ENCODE results near the gene PARD3. TPM values are rescaled to one million over a fixed set of nuclear protein-coding genes. Genes with fewer than 3 reads are reported as not detected.

Gene PARD3
- total RNA-seq, 1 experiment from 2014 or later: 46.3 TPM

- RAD21 ChIA-PET (ENCODE audit: low non-redundant PET in 1 of 2, low total read pairs in 2 of 2, uncharacterized antibody in 2 of 2, unreplicated experiment in 2 of 2): no interaction called here
- Histone ChIP-seq H3K4me3 (replicated peaks in 1 of 2; ENCODE audit: low read depth in 1 of 2, low read length in 2 of 2) (no peak overlapping the region), H3K4me1 (ENCODE audit: control insufficient read depth in 1 of 2, insufficient read depth in 2 of 2, low read length in 2 of 2) (no peaks in the 10 kb centered on the region), H3K9me2 (ENCODE audit: insufficient read depth) (no peaks in the 10 kb centered on the region), H2AFZ (ENCODE audit: low read depth, low read length, poor library complexity, severe bottlenecking) (no peak overlapping the region), H3K9me3 (ENCODE audit: control insufficient read depth in 1 of 2, insufficient read depth in 1 of 2, low read depth in 1 of 2, low read length in 2 of 2) (no peaks in the 10 kb centered on the region), H3K36me3 (ENCODE audit: control insufficient read depth in 1 of 2, insufficient read depth in 2 of 2, low read length in 2 of 2) (no peaks in the 10 kb centered on the region; a peak in 1 of 4 replicates), H3K79me2 (ENCODE audit: insufficient read depth, low read length) (no peaks in the 10 kb centered on the region), H3K4me2 (ENCODE audit: low read length) (no peak overlapping the region), H3K9ac (ENCODE audit: low read length) (no peak overlapping the region), H3K27me3 (ENCODE audit: insufficient read depth, low read length) (no peaks in the 10 kb centered on the region), H3K27ac (ENCODE audit: low read depth, low read length) (no peak overlapping the region), H4K20me1 (ENCODE audit: insufficient read depth) (no peaks in the 10 kb centered on the region)
- POLR2A ChIA-PET: no interaction called here
- intact Hi-C loops (cut with micrococcal nuclease): no loop called here
- no peak for TF ChIP-seq POLR2AphosphoS5 (IDR thresholded peaks at IDR 0.05; ENCODE audit: low read depth, low read length)
- no peak for TF ChIP-seq SRF (IDR thresholded peaks at IDR 0.05; ENCODE audit: low read depth)
- TF ChIP-seq MAX (IDR thresholded peaks at IDR 0.05): no peak
- no peak for TF ChIP-seq EZH2 (IDR thresholded peaks at IDR 0.05)
- no peak for TF ChIP-seq YY1 (IDR thresholded peaks at IDR 0.05; ENCODE audit: extremely low read depth, insufficient replicate concordance, low read depth, low read length)
- TF ChIP-seq CTCF (IDR thresholded peaks at IDR 0.05 in 2 of 3, conservative IDR thresholded peaks at IDR 0.05 in 1 of 3; ENCODE audit: borderline replicate concordance in 1 of 3, insufficient read depth in 1 of 3, low read depth in 2 of 3, low read length in 2 of 3): no peak
- no peak for TF ChIP-seq ZBTB33 (IDR thresholded peaks at IDR 0.05; ENCODE audit: extremely low read depth, insufficient replicate concordance, low read length)
- TF ChIP-seq FOSL1 (IDR thresholded peaks at IDR 0.05; ENCODE audit: low read depth): no peak
- no peak for TF ChIP-seq JUND (IDR thresholded peaks at IDR 0.05)
- TF ChIP-seq EZH2phosphoT487 (IDR thresholded peaks at IDR 0.05; ENCODE audit: borderline replicate concordance): no peak
- no peak for TF ChIP-seq REST (IDR thresholded peaks at IDR 0.05; ENCODE audit: low read depth)
- no peak for TF ChIP-seq EGR1 (IDR thresholded peaks at IDR 0.05; ENCODE audit: low read depth)
- TF ChIP-seq SP1 (IDR thresholded peaks at IDR 0.05; ENCODE audit: low read depth): no peak
- no peak for TF ChIP-seq CBX3 (IDR thresholded peaks at IDR 0.05; ENCODE audit: low read depth)
- TF ChIP-seq ATF3 (IDR thresholded peaks at IDR 0.05): no peak
- TF ChIP-seq POLR2A (IDR thresholded peaks at IDR 0.05; ENCODE audit: borderline replicate concordance, extremely low read depth, insufficient read depth, insufficient read length): no peak
- no peak for TF ChIP-seq TCF7L2 (IDR thresholded peaks at IDR 0.05; ENCODE audit: borderline replicate concordance, extremely low read depth, insufficient read depth, insufficient read length)
- no peak for TF ChIP-seq SIN3A (IDR thresholded peaks at IDR 0.05; ENCODE audit: low read depth)
- TF ChIP-seq CEBPB (IDR thresholded peaks at IDR 0.05; ENCODE audit: low read depth): no peak
- no peak for TF ChIP-seq ZNF274 (IDR thresholded peaks at IDR 0.05; ENCODE audit: low read depth, low read length)
- CTCF ChIA-PET: no interaction called here
- DNase-seq (ENCODE audit: low read depth, low spot score) (no peak), ATAC-seq (no peak)
- no TSS peak for BruUV-seq (replicated peaks)
Observed at GRCh38 chr10:34378297-34378696, 436.8 kb downstream of the PARD3 start.

All from HCT116 (cell line).